LNCAP (cell line): ENCODE measurements around the gene MCEMP1.

ENCODE experiments used
- CTCF ChIP-seq: fragments of 450-650 bp; IDR thresholded peaks from 2 replicates; pipeline ENCODE4 v1.5.1; 2017; ENCODE audit warnings: mild to moderate bottlenecking

Gene MCEMP1

GRCh38 chr19:7658219-7658686 is 18.6 kb upstream of the MCEMP1 start:
- no peak for TF ChIP-seq CTCF

- TF ChIP-seq CTCF: no peak
Observed at GRCh38 chr19:7661744-7662538, 14.9 kb upstream of the MCEMP1 start.

- TF ChIP-seq CTCF: no peak
Observed at GRCh38 chr19:7662657-7663056, 14.2 kb upstream of the MCEMP1 start.

- TF ChIP-seq CTCF: no peak
Observed at GRCh38 chr19:7663706-7664105, 13.2 kb upstream of the MCEMP1 start.

- TF ChIP-seq CTCF: no peak
Observed at GRCh38 chr19:7665076-7665475, 11.8 kb upstream of the MCEMP1 start.

GRCh38 chr19:7668842-7669241 is 8.0 kb upstream of the MCEMP1 start, which contains the start of gene RETN:
Gene RETN, plus strand, starts transcription at chr19:7669049. Its CDS starts 278 bp downstream, at chr19:7669327.
- no peak for TF ChIP-seq CTCF

- no peak for TF ChIP-seq CTCF
Observed at GRCh38 chr19:7669641-7670040, 7.2 kb upstream of the MCEMP1 start.
